Germinal center (tissue), 1 donor: ENCODE data around the gene SORT1.

ENCODE experiments used
- DNase-seq: peaks from one replicate; pipeline ENCODE4 v3.0.0; 2012; ENCODE audit warnings: mixed read lengths, low spot score

Gene SORT1

GRCh38 chr1:109259674-109260557 lies 137.8 kb downstream of the SORT1 start:
- DNase-seq, result no peak
